Activated gamma-delta T cell treated with anti-CD3 and anti-CD28 coated beads, Interleukin-2, amount 50 U/mL, for 16 hours (primary cell): ENCODE data around the gene KL.

Experiments used
- DNase-seq: peaks from one replicate; pipeline ENCODE4 v3.0.0-alpha.2; 2020; ENCODE audit warnings: low read depth

Gene KL

GRCh38 chr13:33083054-33083453 lies 66.8 kb downstream of the KL start:
- DNase-seq: no peak

GRCh38 chr13:33087091-33087490 lies 70.9 kb downstream of the KL start:
- DNase-seq: no peak

DNA sequence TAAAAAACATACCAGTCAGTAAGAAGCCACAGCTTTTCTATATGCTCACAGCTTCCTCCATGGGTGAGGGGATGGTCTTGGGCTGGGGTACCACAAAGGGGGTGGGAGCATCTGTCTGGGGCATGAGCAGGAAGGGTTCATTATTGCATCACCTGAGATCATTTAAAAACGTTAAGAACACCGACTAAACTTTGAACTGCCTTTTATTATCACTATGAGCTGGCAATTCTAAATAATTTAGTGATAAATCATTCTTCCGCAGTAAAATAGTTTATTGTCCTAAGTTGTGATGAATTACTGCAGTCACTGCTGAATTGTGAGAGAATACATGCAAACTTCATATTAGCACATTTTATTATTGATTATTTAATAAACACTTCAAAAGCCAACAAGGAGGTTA lies 71.6 kb downstream of the KL start:
- no peak for DNase-seq

DNA sequence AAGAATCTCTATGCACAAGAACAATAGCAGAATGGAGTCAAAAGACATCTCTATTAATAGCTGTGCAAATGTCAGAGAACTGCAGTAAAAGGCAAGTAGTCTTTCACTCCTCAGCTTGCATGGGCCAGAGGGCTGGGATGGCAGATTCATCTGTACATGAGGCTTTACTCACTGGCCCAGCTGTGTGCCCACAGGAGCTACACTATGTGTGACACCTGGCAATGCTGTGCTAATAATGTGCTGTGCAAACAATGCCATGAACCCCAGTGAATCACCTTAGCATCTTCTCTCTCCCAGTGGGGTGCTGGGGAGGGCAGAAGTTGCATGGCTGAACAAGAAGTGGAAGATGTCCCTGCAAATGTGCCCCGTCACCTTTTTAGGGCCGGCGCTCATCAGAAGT lies 73.1 kb downstream of the KL start:
- DNase-seq: no peak

DNA sequence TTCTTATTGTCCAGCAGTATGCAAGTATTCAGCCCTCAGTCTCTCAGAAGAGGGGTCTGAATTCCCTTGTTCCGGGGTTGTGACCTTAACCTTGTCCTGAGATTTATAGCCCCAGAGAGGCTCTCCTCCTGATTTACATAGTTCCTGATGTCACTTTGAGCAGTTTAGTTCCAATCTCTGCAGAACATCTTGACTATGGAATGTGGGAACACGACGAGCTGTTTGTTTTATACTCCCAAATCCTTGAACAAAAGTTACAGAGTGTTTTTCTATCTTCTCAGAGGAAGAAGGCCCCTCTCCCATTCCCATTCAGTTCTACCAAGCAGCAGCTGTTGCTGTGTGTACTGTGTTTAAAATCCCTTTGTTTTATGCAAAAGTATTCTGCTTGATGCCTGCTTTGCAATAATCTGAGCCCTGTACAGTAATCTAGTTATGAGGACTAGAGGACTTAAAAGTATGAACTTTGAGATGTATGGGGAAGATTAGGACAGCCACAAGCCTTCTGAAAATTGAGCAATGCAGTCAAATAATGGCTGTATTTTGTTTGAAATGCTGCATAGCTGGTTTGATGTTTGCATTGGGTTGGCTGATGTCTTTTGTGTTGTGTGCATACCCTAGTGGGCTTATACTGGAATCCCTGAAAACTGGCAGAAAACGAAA lies 74.7 kb downstream of the KL start:
- no peak for DNase-seq

GRCh38 chr13:33091415-33091774 lies 75.2 kb downstream of the KL start:
- DNase-seq: no peak

- DNase-seq: no peak
Observed at GRCh38 chr13:33092073-33092987, 76.1 kb downstream of the KL start.

DNA sequence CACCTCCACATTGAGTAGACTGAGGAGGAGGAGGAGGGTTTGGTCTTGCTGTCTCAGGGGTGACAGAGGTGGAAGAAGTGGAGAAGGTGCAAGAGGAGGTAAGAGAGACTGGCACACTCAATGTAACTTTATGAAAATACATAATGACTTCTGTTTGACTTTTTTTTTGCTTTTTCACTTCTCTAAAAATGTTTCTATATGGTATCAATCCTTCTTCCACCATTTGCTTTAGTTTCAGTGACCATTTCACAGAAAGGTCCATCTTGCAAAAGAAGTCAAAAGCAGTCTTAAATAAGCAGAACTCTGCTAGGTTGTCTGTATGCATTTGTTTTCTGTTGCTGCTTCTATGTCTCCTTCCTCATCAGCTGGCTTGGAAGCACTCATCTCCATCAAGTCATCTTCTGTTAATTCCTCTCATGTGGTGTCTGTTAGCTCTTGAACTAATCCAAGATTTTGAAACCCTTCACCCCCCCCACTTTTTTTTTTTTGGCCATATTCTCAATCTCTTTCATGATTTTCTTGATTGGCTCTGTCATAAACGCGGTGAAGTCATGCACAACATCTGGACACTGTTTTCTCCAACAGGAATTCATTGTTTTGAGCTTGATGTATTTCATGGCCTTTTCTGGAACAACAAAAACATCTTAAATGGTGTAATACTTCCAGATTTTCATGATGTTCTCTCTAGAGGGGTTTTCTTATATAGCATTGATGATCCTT lies 80.8 kb downstream of the KL start:
- no peak for DNase-seq

DNA sequence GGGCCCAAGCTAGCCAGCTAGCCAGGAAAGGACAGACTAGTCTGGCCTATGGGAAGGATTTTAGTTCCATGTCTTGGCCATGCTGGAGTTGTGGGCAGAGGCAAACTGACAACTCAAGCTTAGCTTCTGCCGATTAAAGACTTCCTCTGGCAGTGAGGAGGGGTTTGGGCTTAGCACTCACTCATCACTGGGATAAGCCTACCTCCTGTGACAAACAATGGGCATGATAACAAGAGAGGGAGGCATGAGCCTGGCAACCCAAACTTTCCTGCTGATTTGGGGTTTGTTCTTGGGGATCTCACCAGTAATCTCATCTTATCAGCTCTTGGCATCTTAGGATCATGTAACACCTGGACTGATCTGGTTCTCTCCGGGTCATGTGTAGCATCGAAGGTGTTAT lies 83.6 kb downstream of the KL start:
- DNase-seq: no peak

GRCh38 chr13:33100886-33101285 lies 84.7 kb downstream of the KL start:
- DNase-seq: no peak

- DNase-seq: no peak
Observed at GRCh38 chr13:33101835-33102234, 85.6 kb downstream of the KL start.

DNA sequence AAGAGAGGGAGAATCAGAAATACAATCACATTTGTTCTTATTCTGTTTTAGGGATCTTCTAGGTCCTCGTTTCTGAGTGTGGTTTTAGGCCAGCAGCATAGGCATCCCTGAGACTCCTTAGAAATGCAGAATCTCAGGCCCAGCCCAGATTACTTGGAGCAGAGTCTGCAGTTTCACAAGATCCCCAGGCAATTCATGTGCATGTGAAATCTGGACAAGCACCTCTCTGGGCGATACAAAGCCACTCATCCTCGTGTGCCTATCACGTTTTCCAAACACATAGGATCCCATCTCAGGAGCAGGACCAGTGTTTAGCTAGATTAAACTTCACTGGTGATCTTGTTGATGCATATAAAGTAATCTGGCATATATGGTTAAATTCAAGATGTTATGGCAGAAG lies 87.2 kb downstream of the KL start:
- no peak for DNase-seq

DNA sequence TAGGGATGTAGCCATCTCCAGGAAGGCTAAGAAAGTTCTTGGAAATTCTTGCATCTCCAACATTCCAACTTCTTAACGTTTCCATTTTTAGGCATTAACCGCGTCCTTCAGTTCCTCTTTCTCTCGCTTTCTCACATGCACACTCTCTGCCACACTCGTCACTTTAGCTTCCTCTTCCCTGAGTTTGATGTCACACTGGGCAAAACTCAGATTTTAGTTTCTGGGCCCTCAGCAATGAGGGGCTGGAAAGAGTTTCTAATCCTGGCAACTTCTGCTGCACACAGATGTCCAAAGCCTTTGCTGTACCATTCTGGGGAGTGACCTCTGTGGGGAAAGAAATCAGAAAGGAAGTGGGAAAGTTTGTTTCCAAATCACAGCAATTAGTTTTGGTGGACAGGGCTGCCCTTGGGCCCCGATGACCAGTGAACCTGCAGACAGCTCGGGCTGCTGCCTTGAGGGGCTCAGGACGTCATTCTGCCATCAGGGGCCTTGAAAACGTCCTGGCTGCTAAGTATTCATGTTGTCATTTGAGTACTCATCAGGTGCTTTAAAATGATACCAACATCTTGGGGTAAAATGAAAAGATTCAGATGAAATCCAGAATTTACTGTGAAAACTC lies 89.3 kb downstream of the KL start:
- no peak for DNase-seq

DNA sequence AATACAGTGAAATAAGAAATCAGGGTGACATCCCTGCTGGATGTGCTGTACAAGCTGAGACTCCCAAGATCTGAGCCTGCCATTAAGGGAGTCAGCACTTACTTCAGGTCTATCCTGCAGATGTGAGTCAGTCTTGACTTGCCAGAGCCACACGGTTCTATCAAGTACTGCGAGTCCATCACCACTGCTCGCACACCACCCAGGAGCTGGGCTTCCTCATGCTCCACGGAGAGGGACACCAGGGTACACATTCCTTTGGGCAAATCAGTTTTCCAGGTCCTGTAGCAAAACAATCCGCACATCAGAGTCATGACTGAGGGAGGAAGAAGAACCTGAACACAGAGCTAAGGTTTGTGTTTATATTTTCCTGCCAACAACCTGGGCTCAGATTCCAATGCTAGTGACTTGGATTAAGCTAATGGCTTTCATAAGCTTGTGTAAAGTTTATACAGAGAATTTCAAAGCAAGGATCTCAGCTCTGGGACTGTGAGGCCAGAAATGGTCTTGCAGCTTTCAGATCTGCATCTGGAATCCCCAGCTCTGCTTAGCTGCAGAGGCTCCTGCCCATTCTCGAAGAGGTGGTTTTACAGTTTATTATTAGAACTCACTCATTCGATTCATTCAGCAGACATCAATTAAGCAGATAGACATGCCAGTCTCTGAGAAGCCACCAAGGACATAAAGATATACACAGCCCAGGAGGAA lies 90.6 kb downstream of the KL start:
- no peak for DNase-seq

DNA sequence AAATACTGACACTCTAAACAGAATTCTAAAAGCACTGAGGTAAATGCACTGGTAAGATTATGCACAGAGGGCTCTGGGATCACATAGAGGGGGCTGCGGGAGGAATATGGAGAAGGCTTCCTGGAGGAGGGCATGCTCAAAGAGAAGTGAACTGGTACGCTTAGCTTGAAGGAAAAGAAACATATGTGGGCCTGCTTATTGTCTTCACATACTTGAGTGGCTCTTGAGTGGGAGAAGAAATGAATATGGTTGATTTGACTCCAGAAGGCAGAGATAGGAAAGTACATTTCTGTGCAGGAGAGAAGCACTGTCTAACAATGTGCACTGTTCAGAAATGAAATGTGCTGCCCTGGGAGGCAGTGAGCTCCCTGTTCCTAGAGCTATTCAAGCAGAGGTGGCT lies 91.1 kb downstream of the KL start:
- DNase-seq: no peak

GRCh38 chr13:33108620-33109019 lies 92.4 kb downstream of the KL start:
- no peak for DNase-seq

- DNase-seq: no peak
Observed at GRCh38 chr13:33109271-33109697, 93.1 kb downstream of the KL start.

DNA sequence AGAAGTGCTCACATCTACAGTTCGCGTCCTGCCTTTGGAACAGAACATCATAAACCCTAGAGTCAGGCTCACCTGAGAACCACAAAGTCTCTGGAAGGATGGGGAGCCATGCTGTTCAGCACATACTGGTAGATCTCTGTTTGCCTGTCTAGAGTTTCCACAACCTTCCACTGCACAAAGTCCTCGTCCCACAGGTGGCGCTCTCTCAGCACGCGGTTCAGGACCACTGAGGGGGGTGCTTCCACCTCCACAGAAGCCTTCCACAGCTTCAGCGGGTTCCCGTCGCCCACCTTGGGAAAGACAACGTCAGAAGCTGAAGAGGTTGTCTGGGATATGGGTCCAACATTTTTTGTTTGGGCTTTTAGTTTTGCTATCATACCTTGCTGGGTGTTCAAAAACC lies 93.6 kb downstream of the KL start:
- no peak for DNase-seq

DNA sequence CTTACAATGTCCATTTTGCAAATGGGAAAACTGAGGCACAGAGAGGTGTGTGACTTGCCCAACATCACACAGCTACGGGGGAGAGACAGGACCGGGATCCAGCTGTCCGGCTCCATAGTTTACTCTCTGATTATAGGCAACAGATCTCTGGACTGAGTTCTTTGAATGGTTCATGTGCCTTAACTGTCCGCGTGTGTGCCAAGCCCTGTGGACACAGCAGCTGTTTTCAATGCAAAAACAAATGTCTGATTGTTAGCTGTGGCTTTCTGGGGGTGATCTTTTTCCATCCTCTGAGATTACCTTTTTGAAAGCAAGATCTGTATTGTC lies 94.1 kb downstream of the KL start:
- no peak for DNase-seq

DNA sequence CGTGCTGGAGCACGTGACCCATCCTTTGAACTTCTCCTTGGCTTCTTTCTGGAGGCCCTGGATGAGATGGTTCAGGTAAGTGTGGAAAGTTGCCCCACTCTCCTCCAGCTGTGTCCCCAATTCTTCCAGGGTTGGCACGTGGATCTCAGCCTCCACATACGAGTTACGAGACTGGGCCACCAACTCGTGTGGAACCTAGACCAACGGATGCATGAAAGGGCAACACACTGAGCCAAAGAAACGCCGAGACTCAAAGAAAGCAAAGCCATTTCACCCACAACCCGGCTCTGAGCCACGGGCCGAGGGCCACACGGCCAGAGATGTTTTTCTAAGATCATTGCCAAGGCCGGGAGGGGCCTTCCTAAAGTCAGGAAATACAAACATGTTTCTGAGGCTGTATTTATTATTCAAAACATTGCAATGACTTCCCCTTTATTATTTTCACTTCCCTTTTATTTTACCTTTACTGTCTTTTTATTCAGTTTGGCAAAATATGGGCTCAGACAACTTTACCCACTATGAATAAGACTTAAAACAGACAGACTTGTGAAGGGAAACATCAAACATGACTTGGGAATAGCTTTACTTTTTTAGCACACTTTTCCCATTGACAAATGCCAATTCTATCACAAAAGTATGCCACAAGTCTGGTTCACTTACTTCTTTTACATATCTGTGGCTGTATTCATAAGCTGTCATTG lies 94.6 kb downstream of the KL start:
- DNase-seq: no peak

DNA sequence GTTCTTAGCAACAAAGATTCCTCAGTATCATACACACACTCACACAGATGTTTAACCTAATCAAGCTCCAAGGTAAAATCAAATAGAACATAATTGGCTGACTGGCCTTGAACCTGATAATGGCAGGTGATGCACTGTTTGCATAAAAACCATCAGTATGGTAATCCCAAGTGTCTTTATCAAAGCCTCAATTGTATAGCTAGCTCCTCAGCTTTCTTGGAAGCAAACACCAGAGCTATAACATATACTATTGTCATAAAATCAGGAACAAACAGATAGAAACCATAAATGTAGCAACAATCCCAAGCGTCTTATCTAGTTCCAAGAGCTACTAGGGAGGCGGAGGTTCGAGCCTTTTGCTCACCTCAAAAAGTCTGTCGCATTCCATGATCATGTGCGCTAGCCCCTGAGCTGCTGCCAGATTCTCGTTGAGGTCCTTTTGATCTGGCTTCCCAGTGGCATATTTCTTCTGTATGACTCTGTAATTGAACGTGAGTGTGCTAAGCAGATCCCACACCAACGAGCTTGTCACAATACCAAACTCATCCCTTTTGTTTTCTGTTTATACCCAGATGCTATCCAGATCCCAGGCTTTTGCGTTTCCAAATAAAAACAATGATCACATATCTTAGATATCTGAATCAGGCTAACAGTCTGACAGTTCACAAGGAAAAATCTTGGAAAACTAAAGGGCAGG lies 95.3 kb downstream of the KL start:
- no peak for DNase-seq
